Right hindlimb (tissue), 1 donor: ENCODE measurements around the gene HIKESHI.
"Not testable (repeated sequence)": the region's sequence is repeated elsewhere in the genome, so short reads cannot be mapped to it uniquely, and the experiment has no call there.

Experiments used
- DNase-seq: peaks from one replicate; pipeline ENCODE4 v3.0.0-alpha.2; 2018

Gene HIKESHI

DNA sequence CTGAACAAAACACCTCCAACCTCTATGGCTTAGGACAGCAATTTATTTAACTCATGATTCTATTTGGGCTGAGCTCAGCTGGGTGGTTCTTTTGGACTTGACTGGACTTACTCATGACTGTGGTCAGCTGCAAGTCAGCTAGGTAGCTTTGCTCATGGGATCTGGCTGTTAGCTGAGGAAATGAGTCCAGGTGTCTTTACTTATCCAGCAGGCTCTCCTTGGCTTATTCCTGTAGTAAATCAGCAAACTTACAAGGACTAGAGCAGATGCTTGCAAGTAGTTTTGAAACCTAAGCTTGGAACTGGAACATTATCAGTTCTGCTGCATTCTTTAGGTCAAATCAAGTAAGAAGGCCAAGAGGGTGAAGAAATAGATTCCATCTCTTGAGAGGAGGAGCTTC, 8.0 kb upstream of the HIKESHI start:
- DNase-seq = no peak

DNA sequence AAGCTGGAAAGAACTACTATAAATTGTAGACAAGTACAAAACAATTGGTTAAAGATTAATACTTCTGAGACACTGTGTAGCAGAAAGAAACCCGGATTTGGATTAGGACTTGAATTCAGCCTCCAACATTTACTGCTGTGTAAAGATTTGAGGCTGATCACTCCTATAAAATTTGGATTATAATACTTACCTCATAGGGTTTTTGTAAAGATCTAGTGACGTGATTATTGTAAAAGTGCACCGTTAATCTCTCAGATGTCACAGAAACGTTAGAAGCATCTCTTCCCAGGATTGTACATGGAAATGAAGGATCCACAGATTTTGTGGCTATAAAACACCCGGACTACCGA, 323 bp upstream of the HIKESHI start:
- DNase-seq = no peak

DNA sequence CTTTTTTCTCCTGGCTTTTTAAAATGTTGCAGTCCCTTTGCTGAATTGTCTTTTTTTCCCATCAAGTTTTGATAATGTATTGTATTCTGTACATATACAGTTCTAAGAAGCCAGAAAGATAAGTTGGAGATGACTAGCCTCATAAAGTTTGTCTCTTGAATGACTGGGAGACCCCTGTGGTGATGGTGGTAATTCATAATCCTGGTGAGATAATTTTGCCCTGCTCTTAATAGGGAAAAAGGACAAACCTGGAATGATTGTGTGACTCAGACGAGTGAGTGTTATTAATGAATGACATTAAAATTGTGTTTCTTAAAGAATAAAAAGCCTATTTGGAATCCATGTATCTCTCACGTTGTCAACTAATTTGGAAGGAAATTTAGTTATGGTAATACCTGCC, 1.2 kb downstream of the HIKESHI start:
- no peak for DNase-seq

DNA sequence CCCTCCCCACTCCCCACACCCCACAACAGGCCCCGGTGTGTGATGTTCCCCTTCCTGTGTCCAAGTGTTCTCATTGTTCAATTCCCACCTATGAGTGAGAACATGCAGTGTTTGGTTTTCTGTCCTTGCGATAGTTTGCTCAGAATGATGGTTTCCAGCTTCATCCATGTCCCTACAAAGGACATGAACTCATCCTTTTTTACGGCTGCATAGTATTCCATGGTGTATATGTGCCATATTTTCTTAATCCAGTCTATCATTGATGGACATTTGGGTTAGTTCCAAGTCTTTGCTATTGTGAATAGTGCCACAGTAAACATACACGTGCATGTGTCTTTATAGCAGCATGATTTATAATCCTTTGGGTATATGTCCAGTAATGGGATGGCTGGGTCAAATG, 6.7 kb downstream of the HIKESHI start:
- DNase-seq = not testable (repeated sequence)

DNA sequence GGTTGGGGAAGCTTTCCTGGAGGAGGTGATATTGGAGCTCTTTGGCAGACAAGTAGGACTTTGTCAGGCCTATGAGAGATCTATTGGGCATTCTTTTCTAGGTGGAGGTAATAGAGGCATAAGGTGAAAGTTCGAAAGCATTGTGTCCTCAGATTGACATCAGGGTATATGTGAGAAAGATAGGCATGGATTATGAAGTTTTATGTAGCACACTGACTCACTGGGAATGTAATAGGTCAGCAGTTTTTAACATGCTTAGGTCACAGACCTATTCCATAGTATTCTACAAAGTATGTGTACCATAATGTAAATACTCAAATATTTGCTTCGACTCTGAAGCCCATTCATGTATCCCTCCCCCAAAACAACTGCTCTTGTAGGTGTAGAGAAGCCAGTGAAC, 11.8 kb downstream of the HIKESHI start:
- no peak for DNase-seq

DNA sequence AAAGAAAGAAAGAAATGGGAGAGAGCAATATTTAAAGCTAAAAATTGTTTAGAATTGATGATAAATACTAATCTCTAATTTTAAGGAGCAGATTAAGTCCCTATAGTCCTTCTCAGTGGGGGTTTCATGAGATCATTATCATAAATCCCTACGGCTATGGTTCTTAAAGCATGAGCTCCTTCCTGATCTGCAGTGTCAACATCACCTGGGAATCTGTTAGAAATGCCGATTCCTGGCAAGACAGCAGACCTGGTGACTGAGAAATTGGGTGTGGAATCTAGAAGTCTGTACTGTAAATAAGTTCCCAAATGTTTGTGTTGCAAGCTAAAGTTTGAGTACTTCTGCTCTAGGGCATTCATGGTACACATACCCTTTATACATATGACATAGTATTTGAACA, 12.6 kb downstream of the HIKESHI start:
- no peak for DNase-seq

DNA sequence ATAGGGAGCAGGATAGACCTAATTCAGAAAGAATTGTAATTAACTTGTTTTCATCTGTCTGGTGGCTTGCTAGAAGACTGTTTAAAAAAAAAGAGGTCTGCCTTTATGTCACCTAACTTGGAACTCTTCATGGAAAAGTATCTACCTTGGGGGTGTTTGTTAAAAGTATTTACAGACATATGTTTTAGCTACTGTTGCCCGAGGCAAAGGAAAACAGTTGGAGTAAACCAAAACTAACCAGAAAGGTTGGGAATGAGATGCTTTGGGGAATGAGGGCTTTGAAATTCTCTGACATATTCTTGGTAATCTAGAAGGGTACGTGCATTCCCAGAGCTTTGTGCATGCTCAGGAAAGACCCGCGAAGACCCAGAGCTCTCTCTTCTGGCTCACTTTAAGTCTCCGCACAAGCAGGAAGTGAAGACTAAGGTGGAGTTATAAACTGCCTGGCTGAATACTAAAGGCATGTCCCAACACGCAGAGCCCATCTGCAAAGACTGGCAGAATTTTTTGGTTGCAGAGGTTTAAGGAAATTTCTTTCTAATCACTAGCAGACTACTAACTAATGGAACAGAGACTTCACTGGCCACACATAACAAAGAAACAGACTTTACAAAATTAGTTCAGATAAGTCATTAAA, 33.2 kb downstream of the HIKESHI start:
- no peak for DNase-seq

DNA sequence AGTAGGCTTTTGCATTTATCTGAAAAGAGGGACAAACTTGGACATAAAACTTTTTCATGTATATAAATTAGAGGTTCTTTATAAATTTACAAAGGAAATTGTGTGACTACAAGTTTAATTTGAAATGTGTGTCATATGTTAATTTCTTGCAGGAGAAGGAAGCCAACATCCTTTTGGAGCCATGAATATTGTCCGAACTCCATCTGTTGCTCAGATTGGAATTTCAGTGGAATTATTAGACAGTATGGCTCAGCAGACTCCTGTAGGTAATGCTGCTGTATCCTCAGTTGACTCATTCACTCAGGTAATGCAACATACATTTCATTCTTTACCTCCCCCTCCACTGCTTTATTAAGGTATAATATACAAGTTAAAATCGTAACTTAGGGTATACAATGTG, 35.2 kb downstream of the HIKESHI start:
- DNase-seq = no peak

DNA sequence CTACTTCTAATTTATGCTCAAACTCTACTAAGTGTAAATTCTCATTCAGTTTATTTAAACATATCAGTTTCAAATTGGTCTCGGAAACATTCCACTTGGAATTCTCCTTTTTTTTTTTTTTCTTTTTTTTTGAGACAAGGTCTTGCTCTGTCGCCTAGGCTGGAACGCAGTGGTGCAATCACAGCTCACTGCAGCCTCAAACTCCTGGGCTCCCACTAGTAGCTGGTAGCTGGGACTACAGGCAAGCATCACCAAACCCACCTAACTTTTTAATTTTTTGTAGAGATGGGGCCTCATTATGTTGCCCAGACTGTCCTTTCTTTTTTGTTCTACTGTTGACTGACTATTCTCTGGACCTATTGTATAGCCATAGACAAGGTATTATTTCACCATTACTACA, 39.3 kb downstream of the HIKESHI start:
- DNase-seq = no peak

DNA sequence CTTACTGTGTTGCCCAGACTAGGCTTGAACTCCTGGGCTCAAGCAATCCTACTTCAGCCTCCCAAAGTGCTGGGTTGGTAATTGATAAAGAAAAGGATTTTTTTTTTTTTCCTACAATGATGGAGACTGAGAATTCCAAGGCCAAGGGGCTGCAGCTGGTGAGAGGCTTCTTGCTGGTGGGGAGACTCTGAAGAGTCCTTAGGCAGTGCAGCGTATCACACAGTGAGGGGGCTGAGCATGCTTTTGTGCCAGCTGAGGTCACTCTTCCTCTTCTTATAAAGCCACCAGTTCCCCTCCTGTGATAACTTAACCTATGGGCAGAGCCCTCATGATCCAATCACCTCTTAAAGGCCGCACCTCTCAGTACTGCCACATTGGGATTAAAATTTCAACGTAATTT, 44.5 kb downstream of the HIKESHI start:
- no peak for DNase-seq

DNA sequence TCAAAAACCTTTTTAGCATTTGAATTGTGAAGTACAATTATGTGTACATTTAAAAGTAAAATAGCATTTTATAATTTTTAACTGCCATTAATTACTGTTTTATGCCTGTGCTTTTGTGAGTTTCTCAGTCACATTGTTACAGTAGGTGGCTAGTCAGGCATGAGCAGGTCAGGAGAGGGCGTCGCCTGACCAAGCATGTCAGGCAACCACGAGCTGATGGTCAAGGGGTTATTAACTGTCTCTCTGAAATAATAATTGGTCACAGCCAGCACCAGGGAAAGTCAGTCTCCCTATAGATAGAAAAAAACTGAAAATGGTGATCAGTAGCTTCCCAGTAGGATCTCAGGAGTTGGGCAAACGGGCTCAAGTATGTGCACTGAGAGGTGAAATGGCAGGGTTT, 53.2 kb downstream of the HIKESHI start:
- no peak for DNase-seq

DNA sequence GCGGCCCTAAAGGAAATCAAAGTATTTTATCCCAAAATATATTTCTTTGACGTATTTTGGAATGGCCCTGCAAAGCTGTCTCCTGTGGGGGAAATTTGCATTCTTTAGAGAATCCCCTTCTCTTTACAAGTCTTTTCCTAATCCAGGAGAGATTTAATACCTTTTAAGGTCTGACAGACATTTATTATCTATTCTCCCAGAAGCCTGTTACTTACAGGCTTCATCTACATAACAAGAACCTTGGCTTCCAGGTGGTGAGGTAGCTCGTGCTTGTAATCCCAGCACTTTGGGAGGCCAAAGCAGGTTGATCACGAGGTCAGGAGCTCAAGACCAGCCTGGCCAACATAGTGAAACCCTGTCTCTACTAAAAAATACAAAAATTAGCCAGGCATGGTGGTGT, 55.4 kb downstream of the HIKESHI start:
- DNase-seq = not testable (repeated sequence)

DNA sequence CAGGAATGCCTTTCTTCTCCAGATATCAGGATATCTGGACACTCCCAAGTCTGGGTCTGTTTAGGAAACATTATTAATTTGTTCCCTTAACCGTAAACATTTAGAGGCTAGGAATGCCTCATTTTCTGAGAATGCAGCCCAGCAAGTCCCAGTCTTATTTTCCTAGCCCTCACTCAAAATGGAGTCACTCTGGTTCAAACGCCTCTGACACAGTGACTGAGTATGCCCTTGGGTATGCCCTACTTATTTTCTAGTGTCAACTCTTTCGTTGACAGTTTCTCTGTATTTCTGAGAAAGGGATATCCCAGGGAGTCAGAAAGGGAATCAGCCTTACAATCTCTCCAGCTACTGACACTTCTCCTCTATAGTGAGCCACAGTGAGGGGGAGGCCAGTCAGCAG, 56.7 kb downstream of the HIKESHI start:
- DNase-seq = no peak

DNA sequence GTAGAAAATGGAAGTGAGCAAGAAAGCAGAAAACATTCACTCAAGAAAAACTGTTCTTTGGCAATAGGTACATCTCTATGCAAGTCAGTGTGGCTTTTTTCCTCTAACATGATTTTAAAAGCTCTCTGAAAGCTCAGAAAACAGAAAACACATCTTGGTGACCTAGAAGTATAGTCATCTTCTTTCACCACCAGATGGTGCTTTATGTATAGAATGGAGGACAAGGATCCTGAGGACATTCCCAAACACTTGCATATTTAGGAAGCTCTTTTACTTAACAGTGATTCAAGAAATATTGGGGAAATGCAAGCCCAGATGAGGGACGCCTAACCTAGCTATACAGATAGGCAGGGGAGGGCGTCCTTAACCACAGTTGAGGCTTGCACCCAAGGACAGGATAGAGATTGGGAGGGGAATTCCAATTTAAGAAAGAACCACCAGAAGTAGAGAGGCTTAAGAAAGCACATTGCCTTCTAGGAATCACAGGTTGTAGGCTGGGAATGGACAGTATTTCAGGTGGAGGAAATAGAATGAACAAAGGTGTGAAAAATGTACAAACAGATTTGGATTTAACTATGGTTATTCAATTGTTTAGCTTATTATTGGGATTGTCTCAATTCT, 58.8 kb downstream of the HIKESHI start:
- DNase-seq = no peak

DNA sequence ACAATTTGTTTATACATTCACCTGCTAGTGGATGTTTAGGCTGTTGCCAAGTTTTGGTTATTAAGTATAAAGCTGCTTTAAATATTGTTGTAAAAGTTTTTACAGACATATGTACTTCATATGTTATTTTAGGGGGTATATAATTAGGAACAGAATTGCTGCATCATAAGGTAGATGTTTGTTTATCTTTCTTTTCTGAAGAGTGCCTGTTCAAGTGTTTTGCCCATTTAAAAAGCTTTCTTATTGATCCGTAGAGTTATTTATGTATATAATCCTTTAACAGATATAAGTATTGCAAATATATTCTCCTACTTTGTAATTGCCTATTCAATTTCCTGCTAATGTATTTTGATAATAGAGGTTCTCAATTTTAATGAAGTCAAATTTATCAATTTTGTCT, 61.4 kb downstream of the HIKESHI start:
- DNase-seq = no peak

DNA sequence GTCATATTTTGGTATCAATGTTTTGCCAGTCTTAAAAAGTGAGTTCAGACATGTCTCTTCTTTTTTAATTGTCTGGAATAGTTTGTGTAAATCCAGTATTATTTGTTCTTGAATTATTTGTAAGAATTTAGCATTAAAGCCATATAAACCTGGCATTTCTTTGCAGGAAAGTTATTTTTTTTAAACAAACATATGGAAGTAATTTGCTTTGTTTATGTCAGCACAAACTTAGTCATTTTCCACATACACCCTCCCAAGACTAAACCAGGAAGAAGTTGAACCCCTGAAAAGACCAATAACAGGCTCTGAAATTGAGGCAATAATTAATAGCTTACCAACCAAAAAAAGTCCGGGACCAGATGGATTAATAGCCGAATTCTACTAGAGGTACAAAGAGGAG, 63.5 kb downstream of the HIKESHI start:
- DNase-seq = no peak

DNA sequence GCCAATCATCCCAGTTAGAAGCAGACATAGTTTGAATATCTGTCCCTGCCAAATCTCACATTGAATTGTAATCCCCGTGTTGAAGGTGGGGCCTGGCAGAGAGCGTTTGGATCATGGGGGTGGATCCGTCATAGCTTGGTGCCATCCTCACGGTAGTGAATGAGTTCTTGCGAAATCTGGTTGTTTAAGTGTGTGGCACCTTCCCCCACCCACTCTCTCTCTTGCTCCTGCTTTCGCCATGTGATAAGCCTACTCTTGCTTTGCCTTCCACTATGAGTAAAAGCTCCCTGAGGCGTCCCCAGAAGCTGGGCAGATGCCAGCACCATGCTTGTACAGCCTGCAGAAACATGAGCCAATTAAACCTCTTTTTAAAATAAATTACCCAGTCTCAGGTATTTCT, 67.6 kb downstream of the HIKESHI start:
- DNase-seq = no peak

DNA sequence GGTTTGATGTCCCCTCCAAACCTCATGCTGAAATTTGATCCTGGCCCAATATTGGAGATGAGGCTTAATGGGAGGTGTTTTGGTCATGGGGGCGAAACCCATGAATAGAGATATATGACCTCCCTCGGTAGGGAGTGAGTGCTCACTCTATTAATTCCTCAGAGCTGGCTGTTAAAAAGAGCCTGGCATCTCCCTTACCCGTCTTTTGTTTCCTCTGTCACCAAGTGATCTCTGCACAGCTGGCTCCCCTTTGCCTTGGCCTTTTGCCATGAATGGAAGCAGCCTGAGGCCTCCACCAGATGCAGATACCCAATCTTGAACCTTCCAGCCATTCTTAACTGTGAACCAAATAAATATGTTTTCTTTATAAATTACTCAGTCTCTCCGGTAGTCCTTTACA, 68.1 kb downstream of the HIKESHI start:
- no peak for DNase-seq

DNA sequence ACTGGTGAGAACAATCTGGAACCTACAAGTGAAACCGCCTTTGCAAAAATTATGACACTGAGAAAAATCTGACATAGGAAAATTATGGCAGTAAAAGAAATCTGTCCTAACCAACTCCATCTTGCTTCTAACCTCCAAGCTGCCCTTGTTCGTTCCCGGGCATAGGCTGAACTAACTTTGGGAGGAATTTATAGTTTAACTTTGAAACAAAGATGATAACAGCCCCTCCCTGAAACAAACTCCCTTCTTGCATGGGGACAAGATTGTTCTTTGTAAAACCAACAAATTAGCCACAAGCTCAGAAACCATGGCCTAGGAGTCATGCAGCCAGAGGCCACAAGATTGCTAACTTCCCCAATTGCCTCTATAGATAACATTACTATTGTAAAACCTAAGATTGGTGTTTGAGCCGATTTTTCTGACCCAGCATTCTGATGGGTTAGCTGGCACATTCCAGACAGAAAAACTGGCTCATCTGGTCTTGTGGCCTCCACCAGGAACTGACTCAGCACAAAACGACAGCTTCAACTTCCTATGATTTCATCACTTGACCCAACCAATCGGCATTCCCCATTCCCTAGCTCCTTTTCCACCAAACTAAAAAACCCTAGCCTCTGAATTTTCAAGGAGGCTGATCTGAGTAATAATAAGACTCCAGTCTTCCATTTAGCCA, 69.0 kb downstream of the HIKESHI start:
- DNase-seq = no peak

DNA sequence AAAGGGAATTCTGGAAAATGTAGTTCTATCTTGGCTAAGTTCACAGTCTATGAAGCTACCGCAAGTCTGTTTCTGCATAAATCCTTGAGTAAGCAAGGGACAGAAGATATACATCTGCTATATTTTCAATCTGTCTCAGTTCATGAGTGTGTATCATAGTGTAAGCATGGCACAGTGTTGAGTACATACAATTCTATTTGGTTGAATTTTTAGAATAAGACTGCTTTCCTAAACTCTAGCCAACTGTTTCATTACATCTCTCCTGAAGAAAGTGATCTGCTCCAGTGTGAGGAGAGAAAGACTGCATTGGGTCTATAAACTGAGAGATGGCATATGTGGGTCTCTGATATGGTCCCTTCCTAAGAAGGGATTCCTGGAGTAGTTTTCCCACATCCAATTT, 70.0 kb downstream of the HIKESHI start:
- DNase-seq = no peak

DNA sequence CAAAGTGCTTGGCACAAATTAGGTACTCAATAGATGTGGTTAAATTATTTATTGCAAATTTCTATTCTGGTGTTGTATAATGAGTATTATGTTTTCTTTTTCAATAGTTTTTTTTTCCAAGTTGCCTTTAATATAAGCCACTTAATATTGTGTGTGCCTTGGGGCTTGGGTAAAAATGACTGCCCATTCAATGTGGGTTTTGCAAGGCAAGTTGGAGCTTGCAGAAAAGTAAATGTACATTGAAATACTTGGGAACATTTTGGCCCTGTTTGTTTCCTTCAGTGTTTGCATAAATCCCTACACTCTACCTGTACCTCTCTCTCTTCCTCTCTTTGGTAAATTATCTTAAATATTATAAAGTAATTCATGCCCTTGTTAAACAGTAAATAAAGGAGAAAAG, 70.5 kb downstream of the HIKESHI start:
- no peak for DNase-seq

DNA sequence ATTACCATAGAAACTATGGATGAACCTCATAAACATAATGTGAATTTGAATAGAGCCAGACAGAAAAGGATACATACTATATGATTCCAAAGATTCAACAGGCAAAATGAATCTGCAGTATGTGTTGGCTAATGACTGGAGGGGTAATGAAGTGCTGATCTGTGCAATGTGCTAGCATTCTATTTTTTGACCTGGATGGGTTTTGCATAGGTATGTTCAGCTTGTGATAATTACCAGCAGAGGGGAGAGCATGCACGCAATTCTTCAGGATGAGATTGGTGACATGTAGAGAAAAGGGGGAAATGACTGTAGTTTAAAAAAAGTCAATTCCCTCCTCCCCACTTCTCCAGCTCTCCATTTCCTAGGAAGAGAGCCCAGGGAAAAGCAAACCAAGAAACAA, 72.0 kb downstream of the HIKESHI start:
- no peak for DNase-seq

DNA sequence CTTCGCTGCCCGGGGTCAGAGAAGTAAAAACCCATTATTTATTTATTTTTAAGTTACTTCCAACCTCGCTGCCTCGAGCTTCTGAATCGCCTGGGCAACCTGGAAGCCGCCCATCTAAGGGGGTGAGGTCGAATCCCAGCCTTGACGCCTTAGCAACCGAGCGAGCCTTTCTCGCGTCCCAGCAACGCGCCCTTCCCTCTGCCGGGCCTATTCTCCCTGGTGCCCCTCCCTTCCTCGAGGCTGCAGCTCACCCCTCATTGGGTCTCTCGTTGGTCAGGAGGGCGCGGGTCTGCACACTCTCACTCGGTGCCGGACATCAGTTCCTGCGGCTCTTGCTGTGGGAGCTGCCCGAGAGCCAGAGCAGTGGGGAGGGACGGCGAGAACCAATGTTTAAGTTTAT, 72.5 kb downstream of the HIKESHI start, which contains the start of gene CCDC81:
Gene CCDC81 (plus strand): TSS at position 302 of the 400 bp plus-strand sequence. CDS start 277 bp downstream, outside the sequence.
- peak; percentile 58 for DNase-seq

DNA sequence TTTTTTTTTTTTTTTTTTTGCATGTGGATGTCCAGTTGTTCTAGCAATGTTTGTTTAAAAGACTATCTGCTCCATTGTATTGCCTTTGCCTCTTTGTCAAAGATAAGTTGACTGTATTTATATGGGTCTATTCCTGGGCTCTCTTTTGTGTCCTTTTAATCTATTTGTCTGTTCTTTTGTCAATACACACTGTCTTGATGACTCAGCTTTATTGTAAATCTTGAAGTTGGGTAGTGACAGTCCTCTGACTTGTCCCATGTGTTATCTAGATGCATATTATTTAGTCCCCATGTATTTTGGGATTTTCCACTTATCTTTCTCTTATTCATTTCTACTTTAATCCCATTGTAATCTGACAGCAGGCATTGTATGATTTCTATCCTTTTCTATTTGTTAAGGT, 75.9 kb downstream of the HIKESHI start:
- no peak for DNase-seq
